Measurements from ENCODE around the gene MEG3.

MEG3 gene

DNA sequence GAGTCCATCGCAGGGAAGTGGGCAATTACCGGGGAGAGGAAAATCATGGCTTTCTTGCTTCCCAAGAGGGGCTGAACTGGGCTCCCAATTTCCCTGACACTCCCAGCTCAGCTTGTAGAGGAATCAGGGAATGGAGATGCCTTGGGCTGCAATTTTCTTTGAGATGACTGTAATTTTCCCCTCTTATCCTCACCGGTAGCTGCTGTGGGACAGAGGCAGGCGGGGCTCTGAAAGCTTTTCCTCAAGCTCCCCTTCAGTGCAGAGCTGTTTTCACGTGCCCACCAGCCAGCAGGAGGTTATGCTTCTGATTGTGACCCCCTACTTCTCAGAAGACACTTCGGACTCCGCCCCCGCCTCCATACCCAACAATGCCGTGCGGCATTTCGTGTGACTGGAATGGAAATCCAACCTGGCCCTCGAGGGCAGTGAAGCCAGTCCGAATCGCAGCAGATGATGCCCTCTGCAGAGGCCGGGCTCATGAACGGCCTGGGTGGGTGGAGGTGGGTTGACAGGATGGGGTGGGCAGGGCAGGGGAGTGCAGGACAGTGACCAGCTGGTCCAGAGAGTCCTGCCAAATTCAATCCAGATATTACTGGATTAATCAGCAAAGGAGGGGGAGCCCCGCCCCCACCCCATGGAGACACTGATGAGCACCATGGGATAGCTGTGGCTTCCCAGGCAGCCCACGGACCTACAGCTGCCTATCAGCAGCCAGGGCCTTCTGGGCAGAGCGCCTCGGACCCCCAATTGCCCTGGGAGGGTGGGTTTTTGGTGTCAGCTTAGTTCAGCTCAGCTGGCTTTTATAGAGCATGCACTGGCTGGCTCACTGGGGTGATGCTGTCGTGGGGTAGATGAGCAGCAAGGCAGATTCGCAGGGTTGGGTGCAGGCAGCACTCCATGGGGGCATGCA is 40.0 kb downstream of the MEG3 start:
- no peak for DNase-seq (ENCODE audit: low read depth)

DNA sequence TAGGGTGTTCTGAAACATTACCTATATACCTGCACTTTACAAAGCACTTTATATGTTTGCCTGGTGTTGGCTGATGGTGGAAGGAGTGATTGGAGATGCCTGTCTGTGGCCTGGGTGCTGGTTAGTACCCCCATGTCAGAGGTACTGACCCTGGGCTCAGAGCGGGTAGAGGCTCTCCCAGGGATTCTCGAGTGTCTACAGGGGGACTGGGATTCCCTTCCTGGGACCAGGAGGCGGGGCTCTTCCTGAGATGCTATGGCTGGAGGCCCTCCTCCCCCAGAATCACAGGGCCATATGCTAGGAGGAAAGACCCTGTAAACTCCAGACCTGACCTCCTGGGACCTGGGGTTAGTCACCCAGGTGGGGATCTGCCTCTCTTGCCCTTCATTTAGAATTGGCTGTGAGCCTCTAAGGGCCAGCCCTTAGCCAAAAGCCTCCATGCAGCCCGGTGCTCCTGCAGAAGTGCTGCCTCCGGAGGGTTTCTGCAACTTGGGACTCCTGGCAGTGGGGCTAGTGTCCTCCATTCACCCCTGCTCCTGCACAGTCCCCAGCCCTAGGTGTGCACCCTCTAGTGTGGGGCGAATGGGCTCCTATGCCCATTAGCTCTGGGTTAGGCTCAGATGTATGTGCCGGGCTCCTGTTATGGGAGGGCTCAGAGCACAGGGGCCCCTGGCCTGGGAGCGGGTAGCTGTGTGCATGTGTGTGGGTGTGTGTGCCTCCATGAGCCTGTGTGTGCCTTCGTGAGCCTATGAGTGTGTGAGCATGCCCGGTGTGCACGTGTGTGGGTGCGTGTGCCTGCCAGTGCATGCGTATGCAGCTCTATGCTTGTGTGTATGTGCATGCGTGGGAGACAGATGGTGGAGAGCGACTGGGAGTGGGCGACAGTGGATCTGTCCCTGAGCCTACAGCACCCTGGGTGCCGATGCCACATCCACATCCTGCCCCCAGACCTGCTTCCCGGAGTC is 41.0 kb downstream of the MEG3 start:
- no peak for DNase-seq (ENCODE audit: low read depth)

GRCh38 chr14:100867631-100868315 is 41.9 kb downstream of the MEG3 start:
- no peak for DNase-seq (ENCODE audit: low read depth)

DNA sequence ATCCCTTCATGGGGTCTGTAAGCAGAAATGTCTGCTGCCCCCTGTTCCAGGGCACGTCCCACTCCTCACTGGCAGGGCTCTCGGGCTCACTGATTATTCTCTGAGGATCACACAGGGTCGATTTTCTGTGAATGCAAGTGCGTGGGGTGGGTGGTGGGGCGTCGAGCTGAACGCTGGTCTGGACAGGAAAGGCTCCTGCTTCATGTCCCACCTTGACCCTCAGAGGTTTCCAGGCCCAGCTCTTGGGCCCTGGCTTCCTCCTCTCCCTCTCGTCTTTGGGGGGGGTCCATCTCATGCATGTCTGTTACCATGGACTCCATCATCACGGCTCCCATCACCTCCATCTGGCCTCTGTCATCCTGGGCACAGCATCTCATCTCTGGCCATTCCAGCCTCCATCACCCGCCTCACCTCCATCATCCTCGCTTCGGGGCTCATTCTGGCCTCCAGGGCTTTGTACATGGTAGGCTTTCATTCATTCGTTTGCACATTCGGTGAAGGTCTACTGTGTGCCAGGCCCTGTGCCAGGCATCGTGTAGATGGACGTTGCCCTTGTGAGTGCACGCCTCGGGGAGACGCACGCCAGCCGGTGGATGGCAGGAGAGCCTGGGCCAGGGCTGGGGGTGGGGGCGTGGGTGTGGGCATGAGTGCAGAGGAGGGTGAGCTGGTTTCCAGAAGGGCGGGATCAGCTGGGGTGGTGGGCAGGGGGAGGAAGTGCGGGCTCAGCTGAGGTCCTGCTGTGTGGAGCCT is 42.9 kb downstream of the MEG3 start:
- no peak for DNase-seq (ENCODE audit: low read depth)

- DNase-seq (ENCODE audit: low read depth), result no peak
Measured at GRCh38 chr14:100871234-100872186, 45.6 kb downstream of the MEG3 start.

DNA sequence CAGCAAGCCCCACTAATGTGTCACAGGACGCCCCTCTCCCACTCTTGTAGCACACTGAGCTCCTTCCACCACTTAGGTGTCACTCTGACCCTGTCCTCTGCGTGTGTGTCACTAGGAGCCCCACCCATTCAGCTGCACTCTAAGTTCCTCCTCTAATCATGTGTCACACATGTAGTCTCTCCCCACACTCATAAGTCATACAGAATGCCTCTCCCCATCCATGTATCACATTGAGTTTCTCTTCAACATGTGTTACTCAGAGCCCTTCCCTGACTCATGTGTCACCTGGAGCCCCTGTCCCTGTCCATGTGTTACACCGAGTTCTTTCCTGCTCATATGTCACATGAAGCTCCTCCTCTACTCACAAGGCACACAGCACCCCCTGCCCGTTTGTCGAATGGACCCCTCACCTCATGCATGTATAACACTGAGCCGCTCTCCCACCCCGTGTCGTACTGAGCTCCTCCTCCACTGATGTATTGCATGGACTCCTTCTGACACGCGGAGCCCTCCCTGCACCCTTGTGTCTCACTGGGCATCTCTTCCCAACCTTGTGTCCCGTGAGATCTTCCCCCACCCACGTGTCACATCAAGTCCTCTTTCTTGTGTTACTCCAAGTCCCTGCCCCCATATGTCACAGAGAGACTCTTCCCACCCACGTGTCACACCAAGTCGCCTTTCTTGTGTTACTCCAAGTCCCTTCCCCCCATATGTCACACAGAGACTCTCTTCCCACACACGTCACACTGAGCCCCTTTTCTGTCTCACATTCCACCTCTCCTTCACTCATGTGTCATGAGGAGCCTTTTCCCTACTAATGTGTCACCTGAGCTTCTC is 46.6 kb downstream of the MEG3 start:
- DNase-seq (ENCODE audit: low read depth), result no peak

DNA sequence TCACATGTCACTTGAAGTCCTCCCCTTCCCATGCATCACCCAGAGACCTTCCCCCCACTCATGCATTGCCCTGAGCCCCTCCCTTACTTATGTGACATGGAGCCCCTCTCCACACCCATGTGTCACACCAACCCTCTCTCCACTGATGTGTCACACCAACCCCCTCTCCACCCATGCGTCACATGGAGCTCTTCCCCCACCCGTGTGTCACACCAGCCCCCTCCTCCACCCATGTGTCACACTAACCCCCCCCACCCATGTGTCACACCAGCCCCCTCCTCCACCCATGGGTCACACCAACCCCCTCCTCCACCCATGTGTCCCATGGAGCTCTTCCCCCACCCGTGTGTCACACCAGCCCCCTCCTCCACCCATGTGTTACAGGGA is 47.2 kb downstream of the MEG3 start:
- no peak for DNase-seq (ENCODE audit: low read depth)

- DNase-seq (ENCODE audit: low read depth), result no peak
Measured at GRCh38 chr14:100874051-100874410, 48.1 kb downstream of the MEG3 start.

GRCh38 chr14:100874411-100875091 is 48.6 kb downstream of the MEG3 start:
- DNase-seq (ENCODE audit: low read depth), result no peak

DNA sequence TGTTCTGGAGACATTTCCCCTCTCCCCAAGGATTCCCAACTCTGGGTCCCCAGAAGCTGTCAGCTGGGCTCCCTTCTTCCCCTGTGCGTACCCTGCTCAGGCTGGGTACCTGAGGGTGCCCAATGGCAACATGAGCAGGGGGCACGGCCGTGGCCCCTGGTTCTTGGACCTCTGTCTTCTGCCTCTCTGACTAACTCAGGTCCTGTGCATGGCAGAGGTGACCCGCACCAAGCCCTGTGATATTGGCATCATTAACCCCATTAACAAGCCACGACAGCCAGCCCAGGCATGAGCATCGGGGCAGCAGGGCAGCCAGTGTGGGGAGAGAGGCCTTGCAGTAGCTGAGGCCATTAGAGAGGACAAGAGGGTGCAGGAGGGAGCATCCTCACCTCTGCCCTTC is 49.2 kb downstream of the MEG3 start:
- no peak for DNase-seq (ENCODE audit: low read depth)

DNA sequence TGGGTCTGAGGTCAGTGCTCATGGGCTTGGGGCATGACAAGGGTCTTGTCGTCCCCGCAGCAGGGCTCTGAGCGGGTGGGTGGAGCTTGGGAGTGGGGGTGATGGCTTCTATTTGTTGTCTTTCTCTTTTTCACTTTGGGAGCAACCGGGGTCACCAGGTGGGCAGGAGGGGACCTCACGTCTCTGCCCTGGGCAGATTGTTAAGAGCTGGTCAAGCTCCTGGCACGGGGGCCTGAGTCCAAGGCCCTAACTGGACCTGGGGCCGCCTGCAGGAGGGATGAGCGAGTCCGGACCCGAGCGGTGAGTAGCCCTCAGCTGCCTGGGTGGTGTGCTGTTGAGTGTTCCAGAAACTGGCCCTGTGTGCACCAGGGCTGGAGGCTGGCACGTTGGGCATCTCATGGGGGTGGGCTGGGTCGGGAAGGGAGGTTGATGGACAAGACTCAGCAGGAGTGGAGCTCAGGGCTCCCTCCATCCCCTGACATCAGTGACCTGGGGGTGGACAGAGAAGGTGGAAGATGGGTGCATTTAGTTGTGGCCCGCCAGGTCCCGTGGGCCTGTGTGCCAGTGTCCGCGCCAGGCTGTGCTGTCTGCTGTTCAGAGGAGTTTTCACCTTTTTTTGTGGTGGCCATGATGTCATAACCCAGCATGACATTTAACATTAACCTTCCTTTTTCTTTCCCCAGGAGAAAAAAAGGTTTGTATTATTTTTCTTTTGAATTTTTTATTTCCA is 50.1 kb downstream of the MEG3 start:
- DNase-seq (ENCODE audit: low read depth), result no peak

DNA sequence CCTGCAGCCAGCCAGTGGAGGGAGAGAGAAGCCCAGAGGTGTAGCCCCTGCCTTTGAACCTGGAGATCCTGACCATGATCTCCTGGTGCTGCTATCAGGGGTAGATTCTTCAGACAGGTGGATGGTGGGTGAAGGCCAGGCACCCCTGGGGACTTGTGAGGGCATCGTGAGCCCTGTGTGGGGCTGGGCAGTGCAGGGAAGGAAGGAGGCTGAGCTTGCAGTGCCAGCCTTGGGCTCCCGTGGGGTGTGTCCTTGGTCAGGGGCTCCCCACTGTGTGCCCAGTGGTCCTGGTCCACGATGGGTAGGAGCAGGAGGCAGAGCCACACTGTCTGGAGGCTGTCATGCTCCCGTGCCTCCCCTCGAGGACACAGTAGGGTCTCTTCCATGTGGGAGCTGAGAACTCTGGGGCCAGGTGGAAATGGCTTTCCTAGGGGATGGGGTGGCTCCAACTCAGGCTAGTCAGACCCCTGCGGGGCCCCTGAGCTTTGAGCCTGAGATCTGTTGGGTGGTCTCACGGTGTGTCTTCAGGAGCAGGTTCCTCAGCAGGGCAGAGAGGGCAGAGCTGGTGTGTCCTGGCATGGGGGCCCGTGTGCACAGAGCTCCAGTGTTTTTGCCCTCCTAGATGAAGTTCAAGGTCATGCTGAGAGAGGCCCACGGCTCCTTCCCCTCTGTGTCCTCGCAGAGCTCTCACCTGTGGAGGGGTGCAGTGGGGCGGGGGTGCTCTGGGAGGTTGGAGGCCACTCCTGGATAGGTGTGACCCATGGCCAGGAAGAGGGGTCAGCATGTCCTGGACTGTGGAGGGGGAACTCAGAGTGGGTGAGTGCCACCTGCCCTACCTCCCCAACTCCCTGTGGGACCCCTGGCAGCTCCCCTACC is 52.6 kb downstream of the MEG3 start:
- no peak for DNase-seq (ENCODE audit: low read depth)

GRCh38 chr14:100879194-100879593 is 53.3 kb downstream of the MEG3 start:
- no peak for DNase-seq (ENCODE audit: low read depth)

DNA sequence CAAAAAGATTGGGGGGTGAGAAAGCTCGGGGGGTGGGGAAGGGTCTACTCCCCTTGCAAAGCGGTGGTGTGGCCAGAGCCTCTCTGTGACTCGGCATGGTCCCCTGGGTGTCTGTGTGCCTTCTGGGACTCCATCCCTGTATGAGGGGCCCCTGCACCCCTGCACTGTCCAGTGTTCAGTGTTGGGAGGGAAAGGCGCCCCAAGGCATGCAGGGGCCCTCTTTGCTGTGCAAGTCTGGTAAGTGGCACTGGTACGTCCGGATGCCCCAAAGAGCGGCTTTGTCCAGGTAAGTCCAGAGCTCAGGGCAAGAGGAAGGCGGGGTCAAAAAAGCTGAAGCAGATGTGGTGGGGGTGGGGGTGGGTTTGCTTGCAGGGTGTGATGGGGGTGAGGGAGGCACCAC is 53.9 kb downstream of the MEG3 start:
- DNase-seq (ENCODE audit: low read depth), result no peak

GRCh38 chr14:100880271-100881101 is 54.6 kb downstream of the MEG3 start:
- no peak for DNase-seq (ENCODE audit: low read depth)

All from stimulated activated CD8-positive, alpha-beta memory T cell treated with anti-CD3 and anti-CD28 coated beads, Interleukin-7, amount 100 ng/mL, for 24 hours (primary cell).